Activated naive CD4-positive, alpha-beta T cell treated with anti-CD3 and anti-CD28 coated beads, Interleukin-2, amount 50 U/mL, for 72 hours (primary cell): ENCODE data around the gene ANP32A. TPM values are rescaled to one million over a fixed set of nuclear protein-coding genes. Genes with fewer than 3 reads are reported as not detected.

Experiments used
- ATAC-seq, 2 donors: fragments of 150-1000 bp; cut with Tn5 transposase; 2 replicates each; pipeline ENCODE4 v1.10.0; 2021; ENCODE audit warnings: mild to moderate bottlenecking in 2 of 2, moderate library complexity in 2 of 2
- DNase-seq, 2 donors: peaks; one replicate each; pipeline ENCODE4 v3.0.0; 2021 to 2022; ENCODE audit warnings: low spot score in 2 of 2
- H3K27ac Mint-ChIP-seq, 2 donors: one replicate each; pipeline ENCODE4 v1.8.0; 2022; ENCODE audit warnings: mild to moderate bottlenecking in 2 of 2, mixed read lengths in 2 of 2
- H3K36me3 Mint-ChIP-seq, 2 donors: one replicate each; pipeline ENCODE4 v1.8.0; 2022; ENCODE audit warnings: mixed read lengths in 2 of 2
- H3K9me3 Mint-ChIP-seq, 2 donors: one replicate each; pipeline ENCODE4 v1.8.0; 2022; ENCODE audit warnings: mixed read lengths in 2 of 2
- total RNA-seq, 2 donors: library from RNA; stranded (reverse); gene quantifications; one replicate each; pipeline ENCODE4 v1.2.3, GENCODE V29; 2022

The ANP32A gene
- total RNA-seq, 2 donors from 2014 or later: 136 to 237 TPM

- Mint-ChIP-seq H3K9me3 (no peaks in the 10 kb centered on the region), H3K36me3 (peaks cover 9 to 32% of the 10 kb centered on the region in 2 donors), H3K27ac (no peak overlapping the region)
- ATAC-seq: no peak
- no peak for DNase-seq
These were observed 8.6 kb downstream of the ANP32A start for GRCh38 chr15:68812069-68812468.

DNA sequence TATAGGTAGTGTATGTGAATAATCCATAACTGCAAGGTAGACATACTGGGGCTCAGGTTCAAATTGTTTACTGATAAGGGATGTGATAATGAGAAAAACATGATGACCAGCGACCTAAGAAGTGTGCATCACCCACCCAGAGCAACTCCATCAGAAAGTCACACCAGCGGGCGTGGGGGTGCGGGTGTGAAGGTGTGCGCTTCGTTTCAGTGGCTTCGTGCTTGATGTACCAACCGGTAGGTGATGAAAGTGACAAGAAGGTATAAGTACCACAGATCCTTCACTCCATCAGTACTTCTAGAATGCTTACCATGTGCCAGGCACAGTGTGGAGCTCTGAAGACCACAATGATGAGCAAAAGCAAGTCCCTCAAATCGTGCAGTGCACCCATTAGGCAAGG, 11.2 kb downstream of the ANP32A start:
- ATAC-seq: no peak

GRCh38 chr15:68808770-68809169, 11.9 kb downstream of the ANP32A start:
- Mint-ChIP-seq H3K9me3 (no peaks in the 10 kb centered on the region), H3K36me3 (peaks cover 8 to 21% of the 10 kb centered on the region in 2 donors), H3K27ac (peak overlapping the region; percentile 59 to 73)
- ATAC-seq (no peak), DNase-seq (no peak)

More for the DNA sequence above, 11.2 kb downstream of the ANP32A start:
- Mint-ChIP-seq H3K9me3 (no peaks in the 10 kb centered on the region), H3K36me3 (peaks cover 8 to 22% of the 10 kb centered on the region in 2 donors), H3K27ac (peak overlapping the region in 1 of 2 donors; percentile 33)
- DNase-seq: no peak

DNA sequence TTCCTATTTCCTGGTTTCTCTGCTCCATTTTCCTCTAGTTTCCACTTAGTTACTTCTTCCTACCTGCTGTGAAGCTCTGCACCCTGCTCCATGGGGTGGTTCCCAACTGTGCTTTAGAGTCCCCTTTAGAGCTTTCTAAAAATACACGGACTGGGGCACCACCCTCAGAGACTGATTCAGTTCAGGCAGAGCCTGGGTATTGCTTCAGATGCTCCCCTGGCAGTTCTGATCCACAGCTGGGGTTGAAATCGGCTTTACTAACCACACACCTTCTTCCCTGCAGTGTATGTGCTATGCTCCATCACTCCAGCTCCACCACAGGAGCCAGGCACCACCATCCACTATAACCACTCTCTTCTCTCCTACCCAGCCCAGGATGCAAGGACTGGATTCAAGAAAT, 12.6 kb downstream of the ANP32A start:
- peak overlapping the region; percentile 59 to 70 for H3K27ac Mint-ChIP-seq
- no peak for ATAC-seq

DNA sequence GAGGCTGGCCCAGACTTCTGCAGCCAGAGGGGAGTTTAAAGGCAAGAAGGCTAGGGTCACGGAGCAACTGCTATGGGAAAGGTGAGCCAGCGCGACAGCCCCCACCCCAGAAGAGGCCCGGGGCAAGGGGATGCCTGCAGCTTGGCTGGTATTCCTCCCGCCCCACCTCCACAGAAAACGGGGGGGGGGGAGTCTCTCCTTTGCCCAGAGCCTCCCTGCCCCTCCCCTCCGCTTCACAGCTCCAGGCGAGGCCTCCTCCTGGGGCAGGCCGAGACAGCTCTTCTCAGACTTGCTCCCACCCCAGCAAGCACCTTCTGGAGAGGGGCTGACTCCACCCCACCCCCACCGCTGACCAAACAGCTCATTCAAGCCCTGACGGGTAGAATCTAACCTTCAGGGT, 13.4 kb downstream of the ANP32A start:
- no peak for DNase-seq
- Mint-ChIP-seq H3K36me3 (peaks cover 8 to 21% of the 10 kb centered on the region in 2 donors), H3K9me3 (no peaks in the 10 kb centered on the region), H3K27ac (peak overlapping the region; percentile 34 to 78)
- ATAC-seq: no peak

More for the DNA sequence above, 12.6 kb downstream of the ANP32A start:
- no peak for DNase-seq
- peaks cover 8 to 21% of the 10 kb centered on the region in 2 donors for H3K36me3 Mint-ChIP-seq
- no peaks in the 10 kb centered on the region for H3K9me3 Mint-ChIP-seq

- Mint-ChIP-seq H3K9me3 (no peaks in the 10 kb centered on the region), H3K27ac (peak overlapping the region; percentile 34 to 78), H3K36me3 (peaks cover 8 to 21% of the 10 kb centered on the region in 2 donors)
- no peak for DNase-seq
- no peak for ATAC-seq
These were observed 14.3 kb downstream of the ANP32A start for GRCh38 chr15:68806220-68807060.

GRCh38 chr15:68802373-68802772, 18.3 kb downstream of the ANP32A start:
- no peak for ATAC-seq
- H3K27ac Mint-ChIP-seq: no peak overlapping the region

GRCh38 chr15:68801572-68802148, 19.0 kb downstream of the ANP32A start:
- H3K27ac Mint-ChIP-seq: no peak overlapping the region
- peaks cover 0 to 16% of the 10 kb centered on the region in 2 donors for H3K36me3 Mint-ChIP-seq
- H3K9me3 Mint-ChIP-seq: no peaks in the 10 kb centered on the region
- ATAC-seq: no peak
- no peak for DNase-seq

More at GRCh38 chr15:68802373-68802772, 18.3 kb downstream of the ANP32A start:
- no peak for DNase-seq
- Mint-ChIP-seq H3K9me3 (no peaks in the 10 kb centered on the region), H3K36me3 (peaks cover 0 to 16% of the 10 kb centered on the region in 2 donors)

DNA sequence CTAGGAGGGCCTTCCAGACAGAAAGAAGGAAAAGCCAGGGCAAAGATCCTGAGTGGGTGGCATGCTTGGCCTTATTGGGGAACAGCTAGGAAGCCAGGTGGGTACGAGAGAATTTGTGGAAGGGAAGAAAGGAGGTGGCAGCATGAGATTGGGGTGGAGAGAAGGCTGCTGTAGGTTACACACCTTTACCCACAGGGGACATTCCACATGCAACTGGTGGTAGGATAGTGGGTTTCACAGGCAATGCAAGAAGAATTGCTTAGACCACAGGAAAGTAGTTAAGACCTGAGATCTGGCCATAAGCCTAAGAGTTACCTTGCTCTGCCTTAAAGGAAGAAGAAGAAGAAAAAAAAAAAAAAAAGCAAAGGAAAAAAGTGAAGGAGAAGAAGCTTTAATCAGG, 19.8 kb downstream of the ANP32A start:
- Mint-ChIP-seq H3K27ac (peak overlapping the region in 1 of 2 donors; percentile 13), H3K36me3 (peaks cover 0 to 16% of the 10 kb centered on the region in 2 donors), H3K9me3 (no peaks in the 10 kb centered on the region)
- ATAC-seq (no peak), DNase-seq (no peak)

DNA sequence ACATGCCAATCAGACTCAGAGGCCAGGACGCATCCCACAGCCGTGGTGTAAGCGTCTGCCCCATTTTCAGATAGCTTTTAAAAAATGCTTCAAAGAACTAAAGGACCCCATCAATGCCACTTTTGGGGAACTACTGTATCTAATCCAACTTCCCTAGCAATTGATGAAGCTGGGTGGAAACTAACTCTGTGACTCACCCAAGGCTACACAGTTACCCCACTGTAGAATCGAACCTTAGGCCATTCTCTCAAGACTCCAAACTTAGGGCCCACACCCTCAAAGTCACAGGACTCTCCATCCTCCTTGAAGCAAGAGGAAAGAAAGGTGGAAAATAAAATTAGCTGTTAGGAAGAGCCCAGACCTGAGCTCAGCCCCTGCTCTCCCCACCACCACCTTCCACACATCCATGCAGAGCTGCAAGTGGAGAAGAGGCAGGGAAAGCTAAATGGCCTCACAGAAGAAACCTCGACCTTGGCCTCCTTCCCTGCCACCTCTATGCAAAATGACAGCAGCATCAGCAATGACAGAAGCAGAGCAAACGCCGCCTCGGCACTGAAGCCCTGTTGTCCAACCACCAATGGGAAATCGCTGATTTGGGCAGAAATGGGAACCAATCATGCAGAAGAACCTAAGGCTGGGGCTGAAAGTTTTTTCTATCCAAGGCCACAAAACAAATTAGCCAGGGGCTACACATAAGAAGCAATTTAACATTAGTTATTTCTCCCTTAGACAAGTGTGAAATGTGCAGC, 22.2 kb downstream of the ANP32A start:
- Mint-ChIP-seq H3K9me3 (no peaks in the 10 kb centered on the region), H3K27ac (no peak overlapping the region), H3K36me3 (peaks cover 0 to 16% of the 10 kb centered on the region in 2 donors)
- no peak for ATAC-seq
- no peak for DNase-seq

- no peak for DNase-seq
These were observed 22.9 kb downstream of the ANP32A start for GRCh38 chr15:68797599-68798345.

DNA sequence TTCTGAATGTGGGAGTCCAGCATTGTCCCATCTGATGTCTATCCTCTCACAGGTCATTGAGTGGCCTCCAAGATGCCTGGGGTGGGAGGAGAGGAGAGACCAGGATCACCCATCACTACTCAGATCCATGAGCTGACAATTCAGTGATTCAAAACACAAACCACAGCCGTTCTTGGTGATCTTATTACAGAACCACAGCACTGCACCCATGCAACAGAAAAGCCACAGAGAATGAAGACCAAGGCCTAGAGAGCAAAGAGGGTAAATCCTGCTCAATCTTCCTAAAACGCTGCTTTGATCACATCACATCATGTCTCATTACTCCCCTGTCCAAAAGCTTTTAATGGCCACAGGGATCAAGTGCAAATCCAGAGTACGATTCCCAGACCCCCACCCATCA, 23.5 kb downstream of the ANP32A start:
- Mint-ChIP-seq H3K9me3 (no peaks in the 10 kb centered on the region), H3K36me3 (peaks cover 0 to 16% of the 10 kb centered on the region in 2 donors), H3K27ac (no peak overlapping the region)
- ATAC-seq (peak; percentile 69 to 81), DNase-seq (peak in 1 of 2 donors; percentile 32)

More at GRCh38 chr15:68797599-68798345, 22.9 kb downstream of the ANP32A start:
- Mint-ChIP-seq H3K9me3 (no peaks in the 10 kb centered on the region), H3K36me3 (peaks cover 0 to 16% of the 10 kb centered on the region in 2 donors), H3K27ac (no peak overlapping the region)
- ATAC-seq: peak; percentile 19 to 39

DNA sequence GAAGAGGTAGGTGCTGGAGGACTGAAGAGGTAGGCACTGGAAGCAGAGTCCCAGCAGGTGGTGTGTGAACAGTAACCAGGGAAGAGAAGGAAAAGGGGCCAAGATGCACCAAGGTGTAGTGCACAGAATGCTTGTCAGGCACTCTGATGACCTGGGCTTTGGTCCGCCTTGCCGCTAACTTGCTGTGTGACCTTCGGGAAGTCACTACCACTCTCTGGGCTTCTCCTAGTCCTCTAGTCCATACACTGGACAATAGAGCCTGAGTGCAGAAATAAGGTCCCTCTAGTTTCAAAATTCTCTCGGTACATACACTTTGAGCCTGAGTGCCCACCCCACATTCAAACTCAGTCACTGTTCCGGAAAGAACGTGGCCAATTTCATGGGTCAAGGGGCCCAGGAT, 24.1 kb downstream of the ANP32A start:
- Mint-ChIP-seq H3K9me3 (no peaks in the 10 kb centered on the region), H3K36me3 (peaks cover 0 to 16% of the 10 kb centered on the region in 2 donors), H3K27ac (no peak overlapping the region)
- no peak for DNase-seq
- no peak for ATAC-seq

DNA sequence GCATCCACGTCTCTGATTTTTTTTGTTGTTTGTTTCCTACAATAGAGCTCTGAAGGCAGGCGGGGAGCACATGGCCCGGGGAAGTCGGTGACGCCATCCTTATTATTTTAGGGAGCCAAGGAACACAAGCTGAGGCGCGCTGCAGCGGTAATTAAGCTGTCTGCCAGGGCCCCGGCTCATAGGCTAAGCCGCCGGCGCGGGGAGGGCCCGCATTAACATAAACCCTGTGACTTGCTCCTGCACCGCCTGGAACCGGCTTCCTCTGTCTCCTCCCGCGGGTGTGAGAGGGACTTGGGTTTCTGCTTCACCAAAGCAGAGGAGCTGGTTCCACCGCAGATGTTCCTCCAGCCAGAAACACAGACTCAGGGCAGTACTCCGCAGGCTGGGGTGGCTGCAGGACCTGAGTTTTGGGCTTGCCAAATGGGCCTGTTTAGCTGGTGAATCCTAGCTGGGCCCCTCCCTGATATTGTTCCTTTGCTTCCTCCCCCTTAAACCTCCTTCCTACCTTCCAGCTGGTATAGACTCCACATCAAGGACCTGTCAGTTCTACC, 25.3 kb downstream of the ANP32A start:
- ATAC-seq (peak; percentile 70 to 80), DNase-seq (peak; percentile 60 to 81)
- Mint-ChIP-seq H3K36me3 (peaks cover 0 to 16% of the 10 kb centered on the region in 2 donors), H3K27ac (peak overlapping the region; percentile 3 to 47), H3K9me3 (no peaks in the 10 kb centered on the region)

DNA sequence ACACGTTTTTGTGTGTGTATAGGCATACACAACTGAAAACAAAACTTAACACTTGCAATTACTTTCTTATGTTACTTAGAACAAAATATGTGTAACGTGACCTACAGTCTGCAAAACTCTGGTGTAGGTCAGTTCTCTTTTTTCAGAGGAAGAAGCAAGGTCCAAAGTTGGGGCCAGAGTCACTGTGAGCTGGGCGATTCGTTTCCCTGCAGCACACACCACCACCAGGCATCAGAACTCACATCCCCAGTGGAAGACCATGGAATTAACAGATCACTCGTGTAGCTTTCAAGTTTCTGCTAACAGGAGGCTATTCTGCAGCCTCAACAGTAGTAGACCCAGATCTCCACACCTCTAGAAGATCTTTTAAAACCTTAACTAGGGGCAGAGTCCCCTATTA, 25.8 kb downstream of the ANP32A start:
- H3K27ac Mint-ChIP-seq: peak overlapping the region; percentile 3 to 47
- DNase-seq: no peak
- no peaks in the 10 kb centered on the region for H3K9me3 Mint-ChIP-seq
- no peak for ATAC-seq
- H3K36me3 Mint-ChIP-seq: peaks cover 0 to 12% of the 10 kb centered on the region in 2 donors

DNA sequence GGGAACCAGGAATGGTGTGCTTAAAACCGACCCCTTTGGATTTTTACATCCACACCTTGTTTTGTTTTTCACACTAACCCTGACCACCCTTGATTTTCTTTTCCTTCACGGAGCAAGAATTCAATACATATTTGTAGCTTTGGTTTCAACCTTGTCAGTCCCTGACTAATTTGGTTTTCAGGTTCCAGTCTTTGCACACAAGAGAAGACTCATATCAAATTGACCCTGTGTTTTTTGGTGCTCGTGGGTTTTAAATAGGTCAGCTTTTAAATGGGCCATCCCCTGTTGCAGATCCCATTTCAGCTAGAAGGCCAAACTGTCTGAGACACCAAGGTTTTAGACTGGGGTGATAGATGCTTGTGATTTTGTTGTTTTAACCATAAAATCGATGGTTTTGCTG, 26.4 kb downstream of the ANP32A start:
- ATAC-seq (no peak), DNase-seq (no peak)
- no peak overlapping the region for H3K27ac Mint-ChIP-seq
- no peaks in the 10 kb centered on the region for H3K9me3 Mint-ChIP-seq
- peaks cover 0 to 6% of the 10 kb centered on the region in 2 donors for H3K36me3 Mint-ChIP-seq
